ENCODE data around the gene SELENOI. TPM values are rescaled to one million over a fixed set of nuclear protein-coding genes. Genes with fewer than 3 reads are reported as not detected.

SELENOI gene
- polyA plus RNA-seq, 1 donor (not counting 4 experiments of a cell fraction or from before 2014, with no cell fraction given), result 38.1 TPM

GRCh38 chr2:26309921-26310320 lies 36.0 kb upstream of the SELENOI start:
- Histone ChIP-seq H3K9me3 (ENCODE audit: control insufficient read depth, low read depth, low read length) (no peaks in the 10 kb centered on the region), H3K4me2 (ENCODE audit: control insufficient read depth, extremely low read depth, insufficient read depth, low read depth, low read length) (no peak overlapping the region), H3K9ac (ENCODE audit: control insufficient read depth, extremely low read depth, insufficient read depth, low read length) (no peak overlapping the region), H2AFZ (ENCODE audit: control insufficient read depth, low read length) (no peak overlapping the region), H3K4me3 (ENCODE audit: control insufficient read depth in 2 of 3, extremely low read depth in 1 of 3, insufficient read depth in 2 of 3, low read depth in 1 of 3, low read length in 3 of 3) (no peak overlapping the region), H3K4me1 (ENCODE audit: control insufficient read depth, extremely low read depth, insufficient read depth, low read length) (peaks cover 34% of the 10 kb centered on the region), H3K27me3 (ENCODE audit: control insufficient read depth, extremely low read depth, insufficient read depth, low read length) (no peaks in the 10 kb centered on the region), H3K9me1 (ENCODE audit: control insufficient read depth, extremely low read depth, insufficient read depth, low read length) (no peaks in the 10 kb centered on the region), H3K36me3 (ENCODE audit: control insufficient read depth in 2 of 2, extremely low read depth in 1 of 2, insufficient read depth in 2 of 2, low read length in 2 of 2) (no peaks in the 10 kb centered on the region), H3K27ac (ENCODE audit: control insufficient read depth, insufficient read depth, low read length) (no peak overlapping the region), H3K79me2 (ENCODE audit: control insufficient read depth, insufficient read depth, low read length) (no peaks in the 10 kb centered on the region), H4K20me1 (ENCODE audit: control insufficient read depth, extremely low read depth, insufficient read depth, low read length) (no peaks in the 10 kb centered on the region)
- FAIRE-seq, result no peak
- DNase-seq (ENCODE audit: low read depth, low spot score), result no peak
- dilution Hi-C loops (cut with MboI; ENCODE audit: extremely low pct_ligation_motif_present, low sequenced_read_pairs), result no loop called here
- TF ChIP-seq EZH2 (IDR thresholded peaks at IDR 0.05; ENCODE audit: low read length) (no peak), CTCF (optimal IDR thresholded peaks at IDR 0.05 in 1 of 3, IDR thresholded peaks at IDR 0.05 in 1 of 3, conservative IDR thresholded peaks at IDR 0.05 in 1 of 3; ENCODE audit: extremely low read depth in 1 of 3, insufficient read depth in 2 of 3, low read length in 3 of 3) (no peak)

GRCh38 chr2:26312471-26312870 lies 33.5 kb upstream of the SELENOI start:
- Histone ChIP-seq H3K27ac (ENCODE audit: control insufficient read depth, insufficient read depth, low read length) (peak overlapping the region; percentile 58), H3K36me3 (ENCODE audit: control insufficient read depth in 2 of 2, extremely low read depth in 1 of 2, insufficient read depth in 2 of 2, low read length in 2 of 2) (no peaks in the 10 kb centered on the region), H3K4me2 (ENCODE audit: control insufficient read depth, extremely low read depth, insufficient read depth, low read depth, low read length) (peak overlapping the region; percentile 31), H4K20me1 (ENCODE audit: control insufficient read depth, extremely low read depth, insufficient read depth, low read length) (no peaks in the 10 kb centered on the region), H3K9me3 (ENCODE audit: control insufficient read depth, low read depth, low read length) (no peaks in the 10 kb centered on the region), H3K4me3 (ENCODE audit: control insufficient read depth in 2 of 3, extremely low read depth in 1 of 3, insufficient read depth in 2 of 3, low read depth in 1 of 3, low read length in 3 of 3) (no peak overlapping the region), H3K9me1 (ENCODE audit: control insufficient read depth, extremely low read depth, insufficient read depth, low read length) (no peaks in the 10 kb centered on the region), H3K4me1 (ENCODE audit: control insufficient read depth, extremely low read depth, insufficient read depth, low read length) (peaks cover 21% of the 10 kb centered on the region), H3K9ac (ENCODE audit: control insufficient read depth, extremely low read depth, insufficient read depth, low read length) (peak overlapping the region; percentile 57), H3K27me3 (ENCODE audit: control insufficient read depth, extremely low read depth, insufficient read depth, low read length) (peaks cover 4% of the 10 kb centered on the region), H2AFZ (ENCODE audit: control insufficient read depth, low read length) (peak overlapping the region; percentile 65), H3K79me2 (ENCODE audit: control insufficient read depth, insufficient read depth, low read length) (no peaks in the 10 kb centered on the region)
- dilution Hi-C loops (cut with MboI; ENCODE audit: extremely low pct_ligation_motif_present, low sequenced_read_pairs), result no loop called here
- DNase-seq (ENCODE audit: low read depth, low spot score) (no peak), FAIRE-seq (peak; percentile 94)
- TF ChIP-seq CTCF (optimal IDR thresholded peaks at IDR 0.05 in 1 of 3, IDR thresholded peaks at IDR 0.05 in 1 of 3, conservative IDR thresholded peaks at IDR 0.05 in 1 of 3; ENCODE audit: extremely low read depth in 1 of 3, insufficient read depth in 2 of 3, low read length in 3 of 3) (no peak), EZH2 (IDR thresholded peaks at IDR 0.05; ENCODE audit: low read length) (no peak)

All from keratinocyte (primary cell).